Smooth muscle cell (in vitro differentiated cells): ENCODE measurements around the gene STK11. TPM values are rescaled to one million over a fixed set of nuclear protein-coding genes. Genes with fewer than 3 reads are reported as not detected.

Source experiments
- DNase-seq: peaks from one replicate; lab custom pipeline; 2025; ENCODE audit not compliant: unreplicated experiment; lab: John Stamatoyannopoulos, UW
- H2AFZ ChIP-seq: fragments of 200-600 bp; sonication (generic); 2 replicates; pipeline ENCODE4 v1.6.0; 2016; ENCODE audit warnings: antibody characterized with exemption, low read depth, mild to moderate bottlenecking
- H3F3A ChIP-seq: fragments of 200-600 bp; sonication (generic); 2 replicates; pipeline ENCODE4 v1.6.0; 2017; ENCODE audit warnings: antibody characterized with exemption, low read depth
- H3K27ac ChIP-seq: fragments of 200-600 bp; sonication (generic); 2 replicates; pipeline ENCODE4 v1.5.1; 2016; ENCODE audit warnings: low read depth, mild to moderate bottlenecking
- H3K27me3 ChIP-seq: fragments of 200-600 bp; sonication (generic); 2 replicates; pipeline ENCODE4 v1.6.1; 2016; ENCODE audit warnings: low read depth, mild to moderate bottlenecking
- H3K36me3 ChIP-seq: fragments of 200-600 bp; sonication (generic); 2 replicates; pipeline ENCODE4 v1.5.1; 2016; ENCODE audit warnings: low read depth
- H3K4me1 ChIP-seq: fragments of 200-600 bp; sonication (generic); 2 replicates; pipeline ENCODE4 v1.5.1; 2016; ENCODE audit warnings: low read depth
- H3K4me2 ChIP-seq: fragments of 200-600 bp; sonication (generic); 2 replicates; pipeline ENCODE4 v1.6.0; 2016; ENCODE audit warnings: mild to moderate bottlenecking
- H3K4me3 ChIP-seq: fragments of 200-600 bp; sonication (generic); 2 replicates; pipeline ENCODE4 v1.5.1; 2016; ENCODE audit warnings: mild to moderate bottlenecking
- H3K79me2 ChIP-seq: fragments of 200-600 bp; sonication (generic); 2 replicates; pipeline ENCODE4 v1.6.0; 2016; ENCODE audit warnings: low read depth, mild to moderate bottlenecking
- H3K9ac ChIP-seq: fragments of 200-600 bp; sonication (generic); 2 replicates; pipeline ENCODE4 v1.6.0; 2016; ENCODE audit warnings: low read depth
- H3K9me3 ChIP-seq: fragments of 200-600 bp; sonication (generic); replicated peaks from 2 replicates; pipeline ENCODE4 v1.5.1; 2016; ENCODE audit warnings: low read depth
- H4K20me1 ChIP-seq: fragments of 200-600 bp; sonication (generic); 2 replicates; pipeline ENCODE4 v1.6.0; 2016; ENCODE audit warnings: low read depth
- WGBS: methylation state at CpG from one replicate; pipeline ENCODE4 v1.1.7; 2016; ENCODE audit warnings: low lambda C conversion rate; 5-methylcytosine and 5-hydroxymethylcytosine counted together
- polyA plus RNA-seq: library from polyadenylated mRNA; unstranded; fragments of >200 nt; fragmentation: Nextera tagmentation; extraction: Ambion mirVana; gene quantifications from 2 replicates; pipeline ENCODE4 v1.2.1, GENCODE V29; 2016
- total RNA-seq: library from RNA; depleted of rRNA; stranded (reverse); fragments of >200 nt; gene quantifications from 2 replicates; pipeline ENCODE4 v1.2.3, GENCODE V29; 2014
- TF ChIP-seq, protein P1 (sequence below): fragments of 200-600 bp; sonication (generic); IDR thresholded peaks from 2 replicates; pipeline ENCODE4 v1.5.1; 2017; ENCODE audit warnings: borderline replicate concordance, mild to moderate bottlenecking, antibody characterized with exemption; ENCODE audit not compliant: insufficient read depth, poor library complexity, severe bottlenecking

The STK11 gene
- total and polyA plus RNA-seq, 2 experiments from 2014 or later, result 23.6 to 62.3 TPM

DNA sequence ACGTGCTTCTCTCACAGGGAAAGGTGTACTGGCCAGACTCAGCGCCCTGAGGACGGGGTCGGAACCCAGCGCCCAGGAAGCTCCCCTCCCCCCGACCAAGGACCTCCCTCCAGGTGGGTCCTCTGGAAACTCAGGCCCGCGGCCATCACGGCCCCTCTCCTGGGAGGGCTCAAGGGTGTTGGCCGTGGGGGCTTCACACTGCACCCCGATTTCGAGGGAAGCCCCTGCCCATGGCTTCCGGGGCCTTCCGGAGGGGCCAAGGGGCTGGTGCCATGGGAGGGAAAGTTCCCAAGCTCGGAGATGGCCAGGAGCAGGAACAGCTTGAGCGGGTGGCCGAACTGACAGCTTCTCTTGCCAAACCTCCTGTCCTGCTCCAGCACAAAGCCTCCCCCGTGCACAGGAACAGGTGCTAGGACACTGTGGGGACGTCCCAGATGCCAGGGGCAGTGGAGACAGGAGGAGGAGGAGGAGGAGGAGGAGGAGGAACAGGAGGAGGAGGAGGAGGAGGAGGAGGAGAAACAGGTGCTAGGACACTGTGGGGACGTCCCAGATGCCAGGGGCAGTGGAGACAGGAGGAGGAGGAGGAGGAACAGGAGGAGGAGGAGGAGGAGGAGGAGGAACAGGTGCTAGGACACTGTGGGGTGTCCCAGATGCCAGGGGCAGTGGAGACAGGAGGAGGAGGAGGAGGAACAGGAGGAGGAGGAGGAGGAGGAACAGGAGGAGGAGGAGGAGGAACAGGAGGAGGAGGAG lies 41.5 kb upstream of the STK11 start:
- Histone ChIP-seq H3K36me3 (no peaks in the 10 kb centered on the region), H2AFZ (no peak overlapping the region), H3K27ac (no peak overlapping the region), H3K9me3 (no peaks in the 10 kb centered on the region), H3K4me3 (no peak overlapping the region), H3K79me2 (peaks cover 52% of the 10 kb centered on the region), H3K4me1 (peaks cover 4% of the 10 kb centered on the region), H3K9ac (no peak overlapping the region), H3F3A (no peaks in the 10 kb centered on the region), H3K4me2 (no peak overlapping the region), H3K27me3 (no peaks in the 10 kb centered on the region), H4K20me1 (peaks cover 78% of the 10 kb centered on the region)
- 93% methylated on average over 18 of the region's 20 CpGs for WGBS
- TF ChIP-seq, protein P1, sequence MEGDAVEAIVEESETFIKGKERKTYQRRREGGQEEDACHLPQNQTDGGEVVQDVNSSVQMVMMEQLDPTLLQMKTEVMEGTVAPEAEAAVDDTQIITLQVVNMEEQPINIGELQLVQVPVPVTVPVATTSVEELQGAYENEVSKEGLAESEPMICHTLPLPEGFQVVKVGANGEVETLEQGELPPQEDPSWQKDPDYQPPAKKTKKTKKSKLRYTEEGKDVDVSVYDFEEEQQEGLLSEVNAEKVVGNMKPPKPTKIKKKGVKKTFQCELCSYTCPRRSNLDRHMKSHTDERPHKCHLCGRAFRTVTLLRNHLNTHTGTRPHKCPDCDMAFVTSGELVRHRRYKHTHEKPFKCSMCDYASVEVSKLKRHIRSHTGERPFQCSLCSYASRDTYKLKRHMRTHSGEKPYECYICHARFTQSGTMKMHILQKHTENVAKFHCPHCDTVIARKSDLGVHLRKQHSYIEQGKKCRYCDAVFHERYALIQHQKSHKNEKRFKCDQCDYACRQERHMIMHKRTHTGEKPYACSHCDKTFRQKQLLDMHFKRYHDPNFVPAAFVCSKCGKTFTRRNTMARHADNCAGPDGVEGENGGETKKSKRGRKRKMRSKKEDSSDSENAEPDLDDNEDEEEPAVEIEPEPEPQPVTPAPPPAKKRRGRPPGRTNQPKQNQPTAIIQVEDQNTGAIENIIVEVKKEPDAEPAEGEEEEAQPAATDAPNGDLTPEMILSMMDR, result no peak
- no peak for DNase-seq

DNA sequence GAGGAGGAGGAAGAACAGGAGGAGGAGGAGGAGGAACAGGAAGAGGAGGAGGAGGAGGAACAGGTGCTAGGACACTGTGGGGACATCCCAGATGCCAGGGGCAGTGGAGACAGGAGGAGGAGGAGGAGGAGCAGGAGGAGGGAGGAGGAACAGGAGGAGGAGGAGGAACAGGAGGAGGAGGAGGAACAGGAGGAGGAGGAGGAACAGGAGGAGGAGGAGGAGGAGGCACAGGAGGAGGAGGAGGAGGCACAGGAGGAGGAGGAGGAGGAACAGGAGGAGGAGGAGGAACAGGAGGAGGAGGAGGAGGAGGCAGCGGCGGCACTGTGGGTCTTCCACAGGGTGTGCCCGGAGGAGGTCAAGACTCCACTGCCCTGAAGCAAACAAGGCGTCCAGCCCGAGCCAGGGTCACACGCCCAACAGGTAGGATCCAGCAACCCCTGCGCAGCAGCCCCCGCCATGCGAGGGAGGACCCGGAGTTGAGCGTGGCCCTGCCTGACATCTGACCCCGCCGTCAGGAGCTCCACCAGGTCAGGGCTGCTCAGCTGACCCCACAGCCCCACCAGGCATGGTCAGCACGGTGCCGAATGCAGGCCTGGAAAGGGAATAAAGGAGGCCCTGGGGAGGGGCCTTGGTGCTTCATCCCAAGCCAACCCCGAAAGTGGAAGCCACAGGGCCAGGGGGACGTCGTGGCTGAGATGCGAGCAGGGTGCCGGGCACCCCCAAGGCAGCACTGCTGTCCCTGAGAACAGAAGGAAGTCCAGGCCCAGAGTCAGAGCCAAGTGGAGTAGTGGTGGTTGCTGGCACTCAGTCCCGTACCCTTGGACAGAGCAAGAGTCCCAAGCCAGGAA lies 40.7 kb upstream of the STK11 start:
- no peaks in the 10 kb centered on the region for H3K36me3 ChIP-seq
- H3K27me3 ChIP-seq, result no peaks in the 10 kb centered on the region
- no peak overlapping the region for H3K27ac ChIP-seq
- TF ChIP-seq, protein P1, result no peak
- no peak overlapping the region for H2AFZ ChIP-seq
- DNase-seq, result no peak
- H3K4me3 ChIP-seq, result no peak overlapping the region
- no peaks in the 10 kb centered on the region for H3K9me3 ChIP-seq
- H3K4me1 ChIP-seq, result peaks cover 10% of the 10 kb centered on the region
- H3K9ac ChIP-seq, result no peak overlapping the region
- no peak overlapping the region for H3K4me2 ChIP-seq
- H3K79me2 ChIP-seq, result peaks cover 58% of the 10 kb centered on the region
- no peaks in the 10 kb centered on the region for H3F3A ChIP-seq
- WGBS, result 94% methylated on average over 18 of the region's 21 CpGs
- peaks cover 83% of the 10 kb centered on the region for H4K20me1 ChIP-seq

DNA sequence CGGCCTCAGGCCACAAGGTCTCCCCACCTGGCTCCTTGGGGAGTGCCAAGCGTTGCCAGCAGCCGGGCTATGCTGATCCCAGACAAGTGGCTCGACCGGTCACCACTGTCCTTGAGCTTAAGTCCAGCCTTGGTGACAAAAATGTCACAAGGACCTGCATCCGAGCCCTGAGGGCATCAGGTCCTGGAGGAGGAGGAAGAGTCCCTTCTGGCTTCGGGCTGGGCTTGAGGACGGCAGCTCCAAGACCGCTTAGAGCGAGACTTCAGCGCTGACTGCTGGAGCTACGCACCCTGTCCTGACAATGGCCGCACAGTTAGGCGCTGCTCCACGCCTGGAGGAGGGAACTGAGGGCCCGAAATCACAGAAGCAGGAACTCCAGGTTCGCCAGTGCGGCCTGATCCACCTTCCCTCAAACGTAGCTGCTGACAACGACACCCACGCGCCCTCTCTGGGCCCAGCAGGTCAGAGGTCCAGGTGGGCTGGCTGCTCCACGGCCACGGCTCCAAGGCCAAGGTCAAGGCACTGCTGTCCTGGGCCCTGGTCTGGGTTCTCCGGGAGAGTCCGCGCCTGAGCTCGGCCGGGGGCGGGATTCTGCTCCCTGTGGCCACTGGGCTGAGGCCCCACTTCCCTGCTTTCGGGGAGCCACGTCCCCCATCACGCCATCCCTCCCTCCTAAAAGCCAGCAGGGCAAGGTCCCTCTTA lies 38.6 kb upstream of the STK11 start:
- Histone ChIP-seq H4K20me1 (peaks cover 92% of the 10 kb centered on the region), H3K4me2 (no peak overlapping the region), H3K79me2 (peaks cover 70% of the 10 kb centered on the region), H3K4me1 (peaks cover 8% of the 10 kb centered on the region), H3F3A (no peaks in the 10 kb centered on the region), H3K36me3 (no peaks in the 10 kb centered on the region), H3K27me3 (no peaks in the 10 kb centered on the region), H3K4me3 (no peak overlapping the region), H3K9me3 (no peaks in the 10 kb centered on the region), H2AFZ (no peak overlapping the region), H3K9ac (no peak overlapping the region), H3K27ac (no peak overlapping the region)
- DNase-seq, result no peak
- WGBS, result 94% methylated on average over 33 of the region's 33 CpGs
- TF ChIP-seq, protein P1, result no peak
